Testis (tissue), 2 donors: ENCODE measurements around the gene IRF1.

Source experiments
- CTCF ChIP-seq, 3 experiments: fragments of 450-650 bp in 2 of 3; fragments of 200-600 bp in 1 of 3; sonication (generic) in 1 of 3; IDR thresholded peaks; one replicate each; pipeline ENCODE4 v1.5.1; 2016 to 2019; ENCODE audit warnings: antibody characterized with exemption in 3 of 3, mild to moderate bottlenecking in 2 of 3, moderate library complexity in 1 of 3
- POLR2A ChIP-seq: fragments of 450-650 bp; IDR thresholded peaks from one replicate; pipeline ENCODE4 v1.6.1; 2017; ENCODE audit warnings: antibody characterized with exemption, mild to moderate bottlenecking, moderate library complexity

- no peak for TF ChIP-seq POLR2A
- TF ChIP-seq CTCF (IDR thresholded peaks at IDR 0.05): no peak
Observed at GRCh38 chr5:132496631-132497487, 6.3 kb upstream of the IRF1 start.
